ENCODE measurements around the gene ZNF638.
"Not testable (repeated sequence)": the region's sequence is repeated elsewhere in the genome, so short reads cannot be mapped to it uniquely, and the experiment has no call there.

ZNF638 gene

DNA sequence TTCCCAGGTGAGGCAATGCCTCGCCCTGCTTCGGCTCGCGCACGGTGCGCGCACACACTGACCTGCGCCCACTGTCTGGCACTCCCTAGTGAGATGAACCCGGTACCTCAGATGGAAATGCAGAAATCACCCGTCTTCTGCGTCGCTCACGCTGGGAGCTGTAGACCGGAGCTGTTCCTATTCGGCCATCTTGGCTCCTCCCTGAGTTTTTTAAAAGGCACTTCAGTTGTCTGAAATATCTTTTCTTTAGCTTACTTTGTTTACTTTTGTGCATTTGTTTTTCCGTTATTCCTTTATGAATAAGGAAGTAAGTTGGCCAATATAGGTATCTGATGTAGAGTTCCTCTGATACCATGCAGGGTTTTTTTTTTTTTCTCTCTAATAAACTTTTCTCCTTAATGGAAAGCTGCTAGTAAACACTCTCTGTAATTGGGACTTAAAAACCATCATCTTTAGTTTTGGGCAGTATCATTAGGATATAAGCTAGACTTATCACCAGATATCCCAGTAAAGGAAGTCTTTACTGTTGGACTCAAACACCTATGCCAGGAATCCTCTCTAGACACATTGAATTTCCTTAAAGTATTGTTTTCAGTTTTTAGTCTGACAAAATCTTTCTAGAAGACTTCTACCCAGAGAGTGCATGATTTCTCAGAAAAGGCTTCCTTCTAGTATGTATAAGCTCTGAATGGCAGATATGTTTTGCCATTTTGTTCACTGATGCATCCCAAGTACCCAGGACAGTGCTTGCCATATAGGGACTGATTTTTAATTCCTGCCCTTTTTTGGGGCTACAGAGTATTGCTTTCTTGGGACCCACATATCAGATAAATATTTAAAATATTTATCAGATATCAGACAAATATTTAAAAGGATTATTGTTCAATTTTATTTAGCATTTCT lies 86.0 kb downstream of the ZNF638 start:
- peak; percentile 16 for DNase-seq

DNA sequence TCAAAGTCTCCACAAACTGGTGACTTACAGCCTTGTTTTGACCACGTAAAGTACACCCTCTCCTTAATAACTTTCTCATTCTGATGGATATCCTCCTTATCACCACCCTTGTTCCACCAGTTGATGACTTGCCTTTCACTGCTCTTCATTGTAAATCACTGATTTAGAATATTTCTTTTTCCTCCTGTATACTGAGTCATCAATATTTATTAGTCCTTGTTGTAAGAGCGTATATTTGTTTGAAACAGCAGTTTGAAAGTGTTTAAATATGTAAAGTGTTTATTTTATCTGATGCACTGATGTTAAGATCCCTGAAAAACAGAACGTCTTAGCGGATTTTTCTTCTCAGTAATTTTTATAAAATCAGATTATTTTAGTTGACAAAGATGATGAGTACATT lies 87.6 kb downstream of the ZNF638 start:
- DNase-seq = no peak

DNA sequence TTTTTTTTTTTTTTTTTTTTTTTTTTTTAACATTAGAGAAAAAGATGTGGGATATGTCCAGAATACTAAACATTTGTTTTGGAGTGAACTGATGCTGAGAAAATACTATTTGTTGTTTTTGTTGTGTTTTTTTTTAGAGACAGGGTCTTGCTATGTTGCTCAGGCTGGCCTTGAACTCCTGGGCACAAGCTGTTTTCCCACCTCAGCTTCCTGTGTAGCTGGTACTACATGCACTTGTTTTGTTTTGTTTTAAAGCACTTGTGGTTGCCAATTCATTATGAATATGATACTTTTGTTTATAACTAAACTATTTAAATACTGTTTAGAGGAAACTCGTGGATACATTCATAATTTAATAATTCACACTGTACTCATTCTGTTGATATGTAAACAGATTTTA lies 88.4 kb downstream of the ZNF638 start:
- DNase-seq = peak; percentile 4

DNA sequence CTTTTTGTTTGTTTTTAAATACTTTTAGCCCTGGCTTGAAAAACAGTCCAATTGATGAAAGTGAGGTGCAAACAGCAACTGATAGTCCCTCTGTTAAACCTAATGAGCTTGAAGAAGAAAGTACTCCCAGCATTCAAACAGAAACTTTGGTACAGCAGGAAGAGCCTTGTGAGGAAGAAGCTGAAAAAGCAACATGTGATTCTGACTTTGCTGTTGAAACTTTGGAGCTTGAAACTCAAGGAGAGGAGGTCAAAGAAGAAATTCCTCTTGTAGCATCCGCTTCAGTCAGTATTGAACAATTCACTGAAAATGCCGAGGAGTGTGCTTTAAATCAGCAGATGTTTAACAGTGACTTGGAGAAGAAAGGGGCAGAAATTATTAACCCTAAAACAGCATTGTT lies 91.2 kb downstream of the ZNF638 start:
- DNase-seq = no peak

DNA sequence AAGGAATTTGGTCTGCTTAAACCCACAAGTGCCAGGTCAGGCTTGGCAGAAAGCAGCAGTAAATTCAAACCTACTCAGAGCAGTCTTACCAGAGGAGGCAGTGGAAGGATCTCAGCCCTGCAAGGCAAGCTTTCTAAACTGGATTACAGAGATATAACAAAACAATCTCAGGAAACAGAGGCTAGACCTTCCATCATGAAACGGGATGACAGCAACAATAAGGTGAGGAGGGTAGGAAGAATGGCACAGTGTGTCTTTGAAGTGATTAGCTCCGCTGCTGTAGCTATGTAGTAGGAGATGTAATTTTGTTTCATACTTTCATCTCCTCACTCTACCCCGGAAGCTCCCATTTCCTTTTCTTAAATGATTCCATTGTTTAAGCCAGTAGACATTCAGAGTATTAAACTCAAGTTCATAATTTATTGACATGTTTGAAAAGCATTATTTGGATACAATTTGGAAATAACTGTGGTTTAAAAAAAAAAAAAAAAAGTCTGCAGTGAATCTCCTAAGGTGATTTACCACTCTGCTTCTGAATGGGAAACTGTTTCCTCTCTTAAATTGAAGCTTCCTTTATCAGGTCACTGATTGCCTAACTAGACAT lies 92.3 kb downstream of the ZNF638 start:
- DNase-seq = no peak

DNA sequence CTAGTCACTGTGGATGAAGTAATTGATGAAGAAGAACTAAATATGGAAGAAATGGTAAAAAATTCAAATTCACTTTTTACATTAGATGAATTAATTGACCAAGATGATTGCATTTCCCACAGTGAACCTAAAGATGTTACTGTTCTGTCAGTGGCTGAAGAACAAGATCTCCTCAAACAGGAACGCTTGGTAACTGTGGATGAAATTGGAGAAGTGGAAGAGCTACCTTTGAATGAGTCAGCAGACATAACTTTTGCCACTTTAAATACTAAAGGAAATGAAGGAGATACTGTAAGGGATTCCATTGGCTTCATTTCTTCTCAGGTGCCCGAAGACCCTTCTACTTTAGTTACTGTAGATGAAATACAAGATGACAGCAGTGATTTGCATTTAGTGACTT lies 95.1 kb downstream of the ZNF638 start:
- DNase-seq = no peak

DNA sequence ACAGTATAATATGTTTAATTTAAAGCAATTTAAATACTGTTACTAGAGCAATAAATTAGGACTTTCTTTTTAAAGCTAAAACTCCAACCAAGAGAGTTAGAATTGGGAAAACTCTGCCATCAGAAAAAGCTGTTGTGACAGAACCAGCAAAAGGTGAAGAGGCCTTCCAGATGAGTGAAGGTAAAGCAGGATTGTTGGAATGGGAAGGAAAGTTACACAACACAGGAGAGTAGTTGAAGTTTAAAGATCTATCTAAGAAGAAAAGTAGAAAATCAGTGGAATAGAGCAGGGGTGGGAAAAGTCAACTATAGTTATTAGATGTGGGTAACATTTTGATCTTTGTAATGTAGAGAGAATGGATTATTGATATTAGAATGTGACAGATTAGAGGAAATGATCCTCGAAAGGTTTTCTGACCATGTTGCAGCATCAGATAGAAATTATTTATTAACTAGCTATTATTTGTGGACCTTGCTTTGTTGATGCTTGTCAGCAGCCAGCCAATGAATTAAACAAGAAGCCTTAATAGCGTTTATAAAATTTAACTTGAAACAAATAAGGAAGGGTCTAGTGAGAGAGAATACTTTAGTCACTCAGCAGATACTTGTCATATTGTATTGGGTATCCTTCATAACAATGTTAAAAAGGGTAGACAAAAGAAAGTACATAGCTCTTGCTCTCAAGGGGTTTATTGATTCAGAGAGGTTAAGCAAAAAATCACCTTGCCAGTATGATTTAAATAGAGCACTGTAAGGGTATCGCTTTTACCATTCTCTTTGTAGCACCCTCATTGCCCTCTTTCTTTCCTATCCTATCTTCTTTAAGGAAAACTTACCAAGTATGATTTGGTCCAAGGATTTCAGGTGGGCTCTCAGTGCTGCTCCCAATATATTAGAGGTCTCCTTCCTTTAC lies 97.1 kb downstream of the ZNF638 start:
- no peak for DNase-seq

DNA sequence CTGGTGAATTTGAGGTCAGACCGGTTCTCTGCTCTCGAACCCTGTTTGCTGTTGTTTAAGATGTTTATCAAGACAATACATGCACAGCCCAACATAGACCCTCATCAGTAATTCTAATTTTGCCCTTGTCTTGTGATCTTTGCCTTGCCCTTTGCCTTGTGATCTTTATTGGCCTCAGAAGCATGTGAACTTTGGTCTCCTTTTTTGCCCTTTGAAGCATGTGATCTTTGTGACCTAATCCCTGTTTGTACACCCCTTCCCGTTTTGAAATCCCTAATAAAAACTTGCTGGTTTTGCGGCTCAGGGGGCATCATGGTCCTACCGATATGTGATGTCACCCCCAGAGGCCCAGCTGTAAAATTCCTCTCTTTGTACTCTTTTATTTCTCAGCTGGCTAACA lies 113.6 kb downstream of the ZNF638 start:
- DNase-seq = not testable (repeated sequence)

DNA sequence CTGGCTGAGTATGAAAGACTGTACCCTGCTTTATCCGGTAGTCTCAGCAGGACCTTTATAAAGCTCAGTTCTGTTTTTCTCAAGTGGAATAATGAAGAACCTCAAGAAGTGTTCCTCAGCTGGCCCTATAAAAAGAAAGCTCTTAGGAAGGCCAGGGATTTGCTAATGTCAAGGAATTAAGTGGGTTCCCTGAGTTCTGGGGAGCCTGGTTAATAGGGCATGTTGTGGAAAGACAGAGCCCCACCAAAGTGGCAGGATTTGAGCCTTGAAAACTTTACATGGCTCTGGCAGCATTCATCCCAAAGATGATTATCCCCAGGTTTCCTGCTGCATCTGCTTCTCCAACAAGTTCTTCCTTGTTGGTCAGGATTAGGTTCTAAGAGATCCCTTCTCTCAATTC lies 114.9 kb downstream of the ZNF638 start:
- no peak for DNase-seq

DNA sequence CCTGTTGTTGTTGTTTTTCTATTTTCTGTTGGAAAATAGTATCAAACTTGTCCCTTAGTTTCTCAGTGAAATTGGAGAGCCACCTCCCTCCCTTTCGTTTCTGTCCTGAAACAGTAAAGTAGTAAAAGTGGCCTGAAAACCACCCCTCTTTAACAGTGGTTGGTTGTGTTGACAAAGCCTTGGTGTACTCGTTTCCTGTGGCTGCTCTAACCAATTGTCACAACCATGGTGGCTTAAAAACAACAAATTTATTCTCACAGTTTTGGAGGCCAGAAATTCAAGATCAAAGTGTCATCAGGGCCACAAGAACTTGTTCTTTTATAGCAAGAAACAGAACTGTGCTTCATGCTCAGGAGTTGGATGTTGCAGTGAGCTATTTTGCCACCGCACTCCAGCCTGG lies 117.8 kb downstream of the ZNF638 start:
- DNase-seq = no peak

DNA sequence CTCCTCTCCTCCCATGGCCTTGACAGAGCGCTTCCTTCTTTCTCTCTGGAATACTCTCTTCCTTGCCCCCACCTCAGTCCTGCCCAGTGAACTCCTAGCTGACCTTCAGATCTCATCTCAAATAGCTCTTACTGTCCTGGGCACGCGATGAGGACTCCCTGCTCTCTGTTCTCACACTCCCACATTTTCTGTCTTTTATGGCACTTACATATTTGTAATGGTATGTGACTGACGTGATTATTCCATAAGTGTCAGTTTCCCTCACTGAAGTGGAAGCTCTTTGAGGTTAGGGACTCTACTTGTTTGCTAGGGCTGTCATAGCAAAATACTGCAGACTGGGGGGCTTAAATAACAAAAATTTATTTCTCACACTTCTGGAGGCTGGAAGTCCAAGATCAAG lies 120.1 kb downstream of the ZNF638 start:
- no peak for DNase-seq

DNA sequence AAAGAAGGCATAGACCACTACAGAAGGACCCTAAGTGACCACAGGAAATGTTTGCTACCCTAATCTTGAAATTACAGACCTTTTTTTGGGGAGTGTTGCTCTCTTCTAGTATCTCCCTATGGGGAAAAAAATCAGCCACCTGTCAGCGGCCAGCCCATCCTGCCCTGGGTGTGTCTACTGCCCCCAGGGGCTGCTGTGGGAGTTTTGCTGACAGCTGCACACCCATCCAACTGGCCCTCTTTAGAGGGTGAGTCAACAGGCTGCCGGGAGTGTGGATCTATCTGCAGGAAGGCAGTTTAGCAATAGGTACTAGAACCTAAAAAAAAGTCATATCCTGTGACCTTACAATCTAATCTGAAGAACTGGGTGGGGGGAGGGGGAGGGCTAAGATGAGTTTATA lies 121.0 kb downstream of the ZNF638 start:
- DNase-seq = peak; percentile 35

DNA sequence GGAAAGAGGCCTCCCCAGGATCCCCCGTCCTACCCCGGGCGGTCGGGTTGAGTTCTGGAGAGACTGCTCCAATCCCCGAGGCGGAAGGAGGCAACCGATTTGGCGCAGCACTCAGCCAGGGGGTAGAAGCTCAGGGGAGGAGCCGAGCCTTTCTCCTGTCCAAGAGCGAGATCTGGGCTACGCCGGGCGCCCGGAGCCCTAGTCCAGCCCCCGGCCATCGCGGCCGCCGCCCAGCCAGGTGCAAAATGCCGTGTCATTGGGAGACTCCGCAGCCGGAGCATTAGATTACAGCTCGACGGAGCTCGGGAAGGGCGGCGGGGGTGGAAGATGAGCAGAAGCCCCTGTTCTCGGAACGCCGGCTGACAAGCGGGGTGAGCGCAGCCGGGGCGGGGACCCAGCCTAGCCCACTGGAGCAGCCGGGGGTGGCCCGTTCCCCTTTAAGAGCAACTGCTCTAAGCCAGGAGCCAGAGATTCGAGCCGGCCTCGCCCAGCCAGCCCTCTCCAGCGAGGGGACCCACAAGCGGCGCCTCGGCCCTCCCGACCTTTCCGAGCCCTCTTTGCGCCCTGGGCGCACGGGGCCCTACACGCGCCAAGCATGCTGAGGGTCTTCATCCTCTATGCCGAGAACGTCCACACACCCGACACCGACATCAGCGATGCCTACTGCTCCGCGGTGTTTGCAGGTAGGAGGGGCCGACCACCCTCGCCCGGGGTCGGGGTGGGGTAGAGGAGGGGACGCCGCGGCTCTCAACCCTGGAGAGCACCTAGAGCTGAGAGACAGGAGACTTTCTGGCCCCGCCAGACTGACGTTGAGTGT lies 122.0 kb downstream of the ZNF638 start, which contains the start of gene DYSF:
Gene DYSF (plus strand): TSS at position 158 of the 817 bp plus-strand sequence.
- no peak for DNase-seq

DNA sequence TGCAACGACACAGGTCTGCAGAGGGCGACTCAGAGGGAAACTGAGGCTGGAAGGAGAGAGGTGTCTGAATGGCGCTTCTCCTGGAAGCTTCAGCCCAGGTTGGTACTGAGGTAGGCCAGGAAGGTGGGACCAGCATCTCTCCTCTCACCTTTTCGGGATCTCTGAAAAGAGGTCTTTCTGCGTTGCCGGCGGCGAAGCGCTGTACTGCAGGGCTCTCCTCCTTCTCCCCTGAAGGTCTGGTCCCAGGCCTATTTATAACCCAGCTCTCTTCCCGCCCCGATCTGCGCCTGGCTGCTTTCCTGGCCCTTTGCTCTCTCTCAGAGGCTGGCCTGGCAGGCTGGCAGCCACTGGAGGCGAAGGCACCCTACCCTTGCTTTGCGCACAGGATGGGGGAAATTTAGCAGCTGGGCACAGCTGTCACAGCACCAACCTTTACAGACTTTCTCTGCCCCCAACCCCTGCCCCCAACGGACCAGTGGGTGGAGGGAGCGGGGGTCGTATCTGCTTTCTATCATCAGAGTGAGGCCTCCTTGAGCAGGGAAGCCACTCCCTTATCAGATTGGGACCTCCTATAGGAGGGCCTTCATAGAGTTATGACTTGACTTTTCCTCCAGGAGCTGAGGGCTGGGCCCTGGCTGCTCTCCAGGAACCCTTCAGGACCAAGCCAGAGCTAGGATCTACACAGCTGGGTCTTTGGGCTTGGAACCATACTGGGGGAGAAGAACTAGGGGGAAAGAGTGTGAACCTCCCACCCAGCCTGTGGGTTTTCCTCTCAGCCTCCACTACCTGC lies 122.8 kb downstream of the ZNF638 start:
- no peak for DNase-seq

DNA sequence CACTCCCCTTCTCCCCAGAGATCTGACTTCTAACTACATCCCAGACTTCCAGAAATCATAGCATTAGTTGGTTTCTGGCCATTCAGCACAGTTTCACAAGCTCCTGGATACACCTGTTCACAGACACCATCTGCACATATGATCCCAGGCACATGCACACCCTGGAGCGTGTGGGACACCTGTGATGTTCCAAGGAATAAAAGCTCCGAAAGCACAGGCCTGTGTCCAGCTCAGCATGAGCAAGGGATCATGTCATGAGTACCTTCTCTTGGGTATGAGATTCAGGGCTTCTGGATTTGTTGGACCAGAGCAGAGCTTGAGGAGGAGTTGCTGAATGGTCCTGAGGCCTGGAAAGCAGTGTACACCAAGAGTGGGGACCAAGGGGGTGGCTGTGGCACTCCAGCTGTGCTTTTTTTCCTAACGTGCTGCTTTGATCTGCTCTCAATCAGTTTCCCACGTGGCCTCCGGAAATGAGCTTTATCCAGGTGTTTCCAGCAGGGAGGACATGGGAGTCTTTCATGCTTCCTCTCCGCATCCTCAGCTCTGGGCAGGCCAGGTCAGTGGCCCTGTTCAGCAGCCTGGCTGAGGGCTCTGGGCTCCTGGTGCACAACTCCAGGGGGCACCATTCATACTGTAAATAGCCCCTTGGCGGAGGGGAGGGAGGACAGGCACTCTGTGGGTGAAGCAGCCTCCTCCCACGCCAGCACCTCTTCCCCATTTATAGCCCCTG lies 123.6 kb downstream of the ZNF638 start:
- DNase-seq = no peak

DNA sequence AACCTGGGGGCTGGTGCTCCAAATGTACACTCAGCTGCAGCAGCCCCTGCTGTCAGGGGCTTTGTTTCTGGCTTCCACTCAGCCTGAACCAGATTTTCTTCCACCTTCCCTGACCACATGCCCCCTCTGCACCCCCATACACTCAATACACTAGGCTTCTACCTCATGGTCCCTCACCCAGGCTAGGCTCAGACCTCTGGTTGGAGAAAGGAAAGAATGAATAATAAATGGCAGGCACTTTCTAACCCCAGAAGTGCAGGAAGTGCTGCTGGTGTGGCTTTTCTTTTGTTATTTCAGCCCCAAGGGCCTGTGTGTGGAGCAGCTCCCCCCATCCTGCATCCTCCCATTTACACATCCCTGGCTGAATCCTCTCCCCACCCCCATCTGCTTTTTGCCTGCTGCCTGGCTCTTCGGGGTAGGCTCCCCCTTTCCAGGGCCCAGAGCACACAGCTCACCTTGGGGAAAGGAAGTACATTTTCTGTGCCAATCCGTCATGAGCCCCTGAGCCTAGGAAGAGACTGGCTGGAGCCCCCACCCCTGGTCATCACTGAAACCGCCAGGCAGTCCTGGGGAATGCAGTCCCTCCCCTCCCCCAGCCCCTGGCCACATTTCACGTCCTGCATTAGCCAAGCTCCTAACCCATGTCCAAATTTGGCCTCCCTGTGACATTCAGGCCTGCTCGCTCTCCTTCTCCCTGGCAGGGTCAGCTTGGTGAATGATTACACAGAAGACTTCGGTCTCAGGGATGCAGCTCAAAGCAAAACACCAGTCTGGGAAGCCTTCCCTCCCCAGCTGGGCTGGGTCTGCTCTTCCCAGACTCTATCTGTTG lies 124.4 kb downstream of the ZNF638 start:
- no peak for DNase-seq

DNA sequence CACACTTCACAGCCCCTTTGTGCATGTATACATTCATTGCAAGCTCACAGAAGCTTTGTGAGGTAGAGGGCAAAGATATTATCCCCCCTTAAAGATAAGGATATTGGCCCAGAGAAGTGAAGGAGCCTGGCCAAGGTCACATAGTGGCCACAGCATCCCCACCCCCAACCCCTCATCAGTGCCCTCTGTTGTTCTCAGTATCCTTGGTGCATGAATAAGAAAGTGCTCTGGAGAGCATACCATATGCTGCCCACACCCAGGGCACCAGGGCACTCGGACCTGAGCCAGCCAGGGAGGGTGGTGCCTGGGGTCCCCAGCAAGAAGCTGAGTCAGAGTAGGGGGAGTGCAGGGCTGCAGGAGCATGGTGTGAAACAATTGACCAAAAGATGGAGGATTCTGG lies 125.0 kb downstream of the ZNF638 start:
- no peak for DNase-seq

DNA sequence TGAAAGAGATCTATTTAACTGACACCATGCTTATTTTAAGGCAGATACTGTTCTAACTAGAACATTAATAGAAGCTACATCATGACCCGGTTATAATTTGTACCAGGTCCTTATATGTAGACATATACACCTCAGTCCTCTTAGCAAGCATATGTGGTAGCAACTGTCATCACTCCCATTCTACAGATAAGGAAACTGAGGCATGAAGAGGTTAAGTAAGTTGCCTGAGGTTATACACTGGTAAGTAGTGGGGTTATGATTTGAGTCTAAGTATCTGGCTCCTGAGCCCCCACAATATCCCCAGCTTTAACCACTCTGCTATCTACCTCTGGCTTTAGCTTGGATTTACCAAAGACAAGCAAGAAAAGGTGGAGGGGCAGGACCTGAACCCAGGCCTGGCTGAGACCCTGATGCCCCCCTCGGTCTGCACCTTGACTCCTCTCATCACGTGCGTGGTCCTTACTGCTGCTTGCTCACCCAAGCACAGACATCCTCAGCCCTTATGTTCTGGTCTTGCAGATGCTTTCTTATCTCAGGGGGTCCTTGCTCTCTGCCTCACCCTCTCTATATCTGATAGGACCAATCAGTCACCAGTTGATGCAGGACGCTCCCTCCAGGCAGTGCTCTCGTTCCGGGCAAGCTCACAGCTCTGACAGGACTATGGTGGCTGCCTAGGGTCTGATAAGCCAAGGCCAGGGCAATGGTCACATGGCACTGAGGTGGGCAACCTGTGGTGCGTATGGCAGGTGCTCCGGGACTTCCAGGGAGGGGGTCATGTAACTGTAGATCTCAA lies 125.7 kb downstream of the ZNF638 start:
- no peak for DNase-seq

DNA sequence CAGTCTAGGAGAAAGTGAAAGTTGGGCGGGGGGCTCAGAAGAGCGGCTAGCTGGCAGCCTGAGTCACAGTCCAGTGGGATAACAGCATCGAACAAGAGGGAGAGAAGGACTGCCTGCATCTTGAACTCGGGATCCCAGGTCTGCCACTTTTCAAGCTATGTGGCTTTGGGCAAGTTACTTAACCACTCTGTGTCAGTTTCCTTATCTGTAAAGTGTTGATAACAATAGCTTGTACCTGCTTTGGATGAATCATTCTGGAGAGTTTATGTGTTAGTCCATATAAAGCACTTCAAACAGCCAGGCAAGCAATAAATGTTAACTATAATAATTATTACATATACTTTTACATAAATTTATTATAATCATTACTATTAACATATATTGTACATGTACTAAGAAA lies 126.3 kb downstream of the ZNF638 start:
- no peak for DNase-seq

Measured in activated CD4-positive, alpha-beta T cell treated with anti-CD3 and anti-CD28 coated beads, Interleukin-10, Interleukin-2, amounts not matched to agents 100 ng/mL and 50 ng/mL, durations not matched to agents 16 hours and 8 hours (primary cell).